HepG2 (cell line): Measurements from ENCODE around the gene MBTPS2. TPM values are rescaled to one million over a fixed set of nuclear protein-coding genes. Genes with fewer than 3 reads are reported as not detected.
A peak's percentile ranks its signal among the peaks of the same experiment; 100 is the strongest.

ENCODE experiments used
- ARNT ChIP-seq: fragments of 450-650 bp; IDR thresholded peaks from 2 replicates; pipeline ENCODE4 v1.6.1; 2017
- EEA1 ChIP-seq: sonication (generic); formaldehyde crosslinking; IDR thresholded peaks from 2 replicates; pipeline ENCODE4 v1.5.1; 2020; ENCODE audit warnings: mild to moderate bottlenecking, missing genetic modification reagents, borderline replicate concordance
- ELF1 ChIP-seq: sonication (generic); formaldehyde crosslinking; IDR thresholded peaks from 2 replicates; pipeline ENCODE4 v1.4.0; 2020; ENCODE audit warnings: missing genetic modification reagents
- GTF3A ChIP-seq: sonication (generic); formaldehyde crosslinking; conservative IDR thresholded peaks from 2 replicates; pipeline ENCODE4 v1.4.0; 2020; ENCODE audit warnings: mild to moderate bottlenecking, missing genetic modification reagents
- JUND ChIP-seq: sonication (generic); formaldehyde crosslinking; IDR thresholded peaks from 2 replicates; pipeline ENCODE4 v1.8.0; 2022; ENCODE audit warnings: mild to moderate bottlenecking, missing genetic modification reagents
- KLF15 ChIP-seq: sonication (generic); formaldehyde crosslinking; IDR thresholded peaks from 2 replicates; pipeline ENCODE4 v1.8.1; 2023; ENCODE audit warnings: borderline replicate concordance, mild to moderate bottlenecking, inconsistent platforms, missing genetic modification reagents, mixed read lengths
- KLF16 ChIP-seq, 2 experiments: sonication (generic) in 1 of 2; formaldehyde crosslinking in 1 of 2; IDR thresholded peaks; 2 replicates each; pipeline versions ENCODE4 v1.6.1 to v1.8.0; 2016 to 2023; ENCODE audit warnings: missing genetic modification reagents in 2 of 2, missing compliant biosample characterization in 1 of 2
- MATR3 ChIP-seq: sonication (generic); formaldehyde crosslinking; IDR thresholded peaks from 2 replicates; pipeline ENCODE4 v1.4.0; 2020; ENCODE audit warnings: missing genetic modification reagents
- NFKB2 ChIP-seq: sonication (generic); formaldehyde crosslinking; IDR thresholded peaks from 2 replicates; pipeline ENCODE4 v1.4.0; 2020; ENCODE audit warnings: missing genetic modification reagents, borderline replicate concordance
- NR2F6 ChIP-seq, 2 experiments: IDR thresholded peaks; 2 replicates each; pipeline ENCODE4 v1.6.1; 2016; ENCODE audit warnings: antibody characterized with exemption in 1 of 2, mild to moderate bottlenecking in 1 of 2
- PRMT3 ChIP-seq: sonication (generic); formaldehyde crosslinking; IDR thresholded peaks from 2 replicates; pipeline ENCODE4 v1.8.1; 2022; ENCODE audit warnings: low read depth, mild to moderate bottlenecking, moderate library complexity, missing genetic modification reagents, borderline replicate concordance
- REL ChIP-seq: sonication (generic); formaldehyde crosslinking; conservative IDR thresholded peaks from 2 replicates; pipeline ENCODE4 v1.8.0; 2022; ENCODE audit warnings: mild to moderate bottlenecking, missing genetic modification reagents, moderate library complexity
- SATB2 ChIP-seq: sonication (generic); formaldehyde crosslinking; IDR thresholded peaks from 2 replicates; pipeline ENCODE4 v1.5.0; 2020; ENCODE audit warnings: missing genetic modification reagents
- YY1 ChIP-seq: IDR thresholded peaks from 2 replicates; pipeline ENCODE4 v1.6.1; 2011; ENCODE audit warnings: low read length, low read depth, moderate library complexity, mild to moderate bottlenecking; ENCODE audit not compliant: insufficient read depth, insufficient replicate concordance
- ZFP37 ChIP-seq: sonication (generic); formaldehyde crosslinking; IDR thresholded peaks from 2 replicates; pipeline ENCODE4 v1.4.0; 2020; ENCODE audit warnings: missing genetic modification reagents, borderline replicate concordance
- ZNF230 ChIP-seq: sonication (generic); formaldehyde crosslinking; IDR thresholded peaks from 2 replicates; pipeline ENCODE4 v1.4.0; 2020; ENCODE audit warnings: mild to moderate bottlenecking, missing genetic modification reagents
- ZNF709 ChIP-seq: sonication (generic); formaldehyde crosslinking; IDR thresholded peaks from 2 replicates; pipeline ENCODE4 v1.5.0; 2020; ENCODE audit warnings: mild to moderate bottlenecking, missing genetic modification reagents
- ZNF713 ChIP-seq: sonication (generic); formaldehyde crosslinking; IDR thresholded peaks from 2 replicates; pipeline ENCODE4 v1.4.0; 2020; ENCODE audit warnings: mild to moderate bottlenecking, missing genetic modification reagents
- polyA plus RNA-seq, 8 experiments: library from polyadenylated mRNA; depleted of rRNA in 3 of 8; stranded (reverse) in 7 of 8; unstranded in 1 of 8; fragments of >200 nt; fragmentation: Illumina TruSeq in 4 of 8; extraction: Trizol in 4 of 8; gene quantifications; 2 replicates each; pipeline versions ENCODE4 v1.2.1 to v1.2.3, GENCODE V29; 2011 to 2016; ENCODE audit warnings: low read depth in 4 of 8, missing spikeins in 1 of 8, mixed read lengths in 1 of 8; ENCODE audit not compliant: insufficient read depth in 1 of 8
- total RNA-seq, 5 experiments: library from RNA; depleted of rRNA; stranded (reverse); fragments of >200 nt; fragmentation: Illumina TruSeq; extraction: Trizol; gene quantifications; 2 replicates each; pipeline ENCODE4 v1.2.3, GENCODE V29; 2016; ENCODE audit warnings: low read depth in 1 of 5
- TF ChIP-seq, protein P1 (sequence below): sonication (generic); formaldehyde crosslinking; IDR thresholded peaks from 2 replicates; pipeline ENCODE4 v1.5.1; 2020; ENCODE audit warnings: mild to moderate bottlenecking, missing genetic modification reagents
- TF ChIP-seq, protein P2 (sequence below): sonication (generic); formaldehyde crosslinking; IDR thresholded peaks from 2 replicates; pipeline ENCODE4 v1.8.0; 2022; ENCODE audit warnings: missing genetic modification reagents, mild to moderate bottlenecking, borderline replicate concordance
- TF ChIP-seq, protein P3 (sequence below): fragments of 450-650 bp; IDR thresholded peaks from 2 replicates; pipeline ENCODE4 v1.6.1; 2016
- TF ChIP-seq, protein P4 (sequence below): sonication (generic); formaldehyde crosslinking; IDR thresholded peaks from 2 replicates; pipeline ENCODE4 v1.8.0; 2022; ENCODE audit warnings: missing genetic modification reagents, low read depth, mild to moderate bottlenecking, borderline replicate concordance

Gene MBTPS2
- total and polyA plus RNA-seq, 2 of the 13 experiments (the other 11 are each of a cell fraction or from before 2014, with no cell fraction given), result 5.7 to 14.4 TPM

DNA sequence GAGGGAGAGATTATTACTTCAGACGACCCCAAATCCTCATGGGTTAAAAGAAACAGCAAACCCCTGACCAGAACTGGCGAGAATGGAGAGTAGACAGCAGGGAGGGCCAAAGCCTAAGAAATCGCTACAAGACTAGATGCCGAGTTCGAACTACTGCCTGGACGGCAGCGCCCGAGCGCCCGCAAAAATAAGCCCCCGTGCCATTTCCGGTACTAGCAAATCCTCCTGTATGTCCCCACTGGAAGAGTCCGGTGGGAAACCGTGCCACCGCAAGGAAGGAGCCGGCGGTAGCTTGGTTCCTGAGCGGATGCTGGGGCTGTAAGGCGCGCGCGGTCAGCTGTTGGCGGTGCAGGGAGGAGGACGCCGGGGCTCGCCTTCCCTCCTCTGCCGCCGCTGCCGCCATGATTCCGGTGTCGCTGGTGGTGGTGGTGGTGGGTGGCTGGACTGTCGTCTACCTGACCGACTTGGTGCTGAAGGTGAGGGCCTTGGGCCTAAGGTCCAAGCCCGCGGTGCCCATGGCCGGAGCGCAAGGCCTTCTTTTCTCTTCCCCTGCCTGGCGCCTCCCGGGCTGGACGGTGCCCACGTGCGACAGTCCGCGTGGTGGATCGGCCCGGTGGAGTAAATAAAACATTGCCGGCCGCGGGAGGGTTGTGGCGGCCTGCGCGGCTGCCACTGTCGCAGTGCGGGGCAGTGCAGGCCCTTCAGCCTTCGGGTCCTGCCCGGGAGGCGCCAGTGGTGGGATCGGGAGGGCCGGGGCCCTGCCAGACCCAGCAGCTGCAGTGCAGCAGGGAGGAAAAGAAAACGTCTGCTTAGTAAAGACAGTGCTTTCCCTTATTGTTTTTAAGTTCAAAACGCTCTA lies at the start of gene MBTPS2 (continued):
- TF ChIP-seq PRMT3 (CRISPR knock-in tag), result peak; percentile 62; the same call in 1 of the 2 replicates
- TF ChIP-seq, protein P1, sequence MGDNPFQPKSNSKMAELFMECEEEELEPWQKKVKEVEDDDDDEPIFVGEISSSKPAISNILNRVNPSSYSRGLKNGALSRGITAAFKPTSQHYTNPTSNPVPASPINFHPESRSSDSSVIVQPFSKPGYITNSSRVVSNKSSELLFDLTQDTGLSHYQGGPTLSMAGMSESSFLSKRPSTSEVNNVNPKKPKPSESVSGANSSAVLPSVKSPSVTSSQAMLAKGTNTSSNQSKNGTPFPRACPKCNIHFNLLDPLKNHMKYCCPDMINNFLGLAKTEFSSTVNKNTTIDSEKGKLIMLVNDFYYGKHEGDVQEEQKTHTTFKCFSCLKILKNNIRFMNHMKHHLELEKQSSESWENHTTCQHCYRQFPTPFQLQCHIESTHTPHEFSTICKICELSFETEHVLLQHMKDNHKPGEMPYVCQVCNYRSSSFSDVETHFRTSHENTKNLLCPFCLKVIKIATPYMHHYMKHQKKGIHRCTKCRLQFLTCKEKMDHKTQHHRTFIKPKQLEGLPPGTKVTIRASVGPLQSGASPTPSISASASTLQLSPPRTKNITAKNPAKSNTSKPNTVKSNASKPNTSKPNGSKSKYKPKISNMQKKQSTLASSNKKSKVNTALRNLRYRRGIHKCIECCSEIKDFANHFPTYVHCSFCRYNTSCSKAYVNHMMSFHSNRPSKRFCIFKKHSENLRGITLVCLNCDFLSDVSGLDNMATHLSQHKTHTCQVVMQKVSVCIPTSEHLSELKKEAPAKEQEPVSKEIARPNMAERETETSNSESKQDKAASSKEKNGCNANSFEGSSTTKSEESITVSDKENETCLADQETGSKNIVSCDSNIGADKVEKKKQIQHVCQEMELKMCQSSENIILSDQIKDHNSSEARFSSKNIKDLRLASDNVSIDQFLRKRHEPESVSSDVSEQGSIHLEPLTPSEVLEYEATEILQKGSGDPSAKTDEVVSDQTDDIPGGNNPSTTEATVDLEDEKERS (CRISPR knock-in tag), result peak; percentile 82; the same call in 1 of the 2 replicates
- TF ChIP-seq YY1, result peak; percentile 64
- no peak for TF ChIP-seq ZNF713 (CRISPR knock-in tag)
- TF ChIP-seq, protein P2, sequence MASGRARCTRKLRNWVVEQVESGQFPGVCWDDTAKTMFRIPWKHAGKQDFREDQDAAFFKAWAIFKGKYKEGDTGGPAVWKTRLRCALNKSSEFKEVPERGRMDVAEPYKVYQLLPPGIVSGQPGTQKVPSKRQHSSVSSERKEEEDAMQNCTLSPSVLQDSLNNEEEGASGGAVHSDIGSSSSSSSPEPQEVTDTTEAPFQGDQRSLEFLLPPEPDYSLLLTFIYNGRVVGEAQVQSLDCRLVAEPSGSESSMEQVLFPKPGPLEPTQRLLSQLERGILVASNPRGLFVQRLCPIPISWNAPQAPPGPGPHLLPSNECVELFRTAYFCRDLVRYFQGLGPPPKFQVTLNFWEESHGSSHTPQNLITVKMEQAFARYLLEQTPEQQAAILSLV, result no peak
- peak; percentile 46; the same call in 1 of the 2 replicates for TF ChIP-seq ZNF709 (CRISPR knock-in tag)
- TF ChIP-seq SATB2 (CRISPR knock-in tag), result no peak
- TF ChIP-seq, protein P3, sequence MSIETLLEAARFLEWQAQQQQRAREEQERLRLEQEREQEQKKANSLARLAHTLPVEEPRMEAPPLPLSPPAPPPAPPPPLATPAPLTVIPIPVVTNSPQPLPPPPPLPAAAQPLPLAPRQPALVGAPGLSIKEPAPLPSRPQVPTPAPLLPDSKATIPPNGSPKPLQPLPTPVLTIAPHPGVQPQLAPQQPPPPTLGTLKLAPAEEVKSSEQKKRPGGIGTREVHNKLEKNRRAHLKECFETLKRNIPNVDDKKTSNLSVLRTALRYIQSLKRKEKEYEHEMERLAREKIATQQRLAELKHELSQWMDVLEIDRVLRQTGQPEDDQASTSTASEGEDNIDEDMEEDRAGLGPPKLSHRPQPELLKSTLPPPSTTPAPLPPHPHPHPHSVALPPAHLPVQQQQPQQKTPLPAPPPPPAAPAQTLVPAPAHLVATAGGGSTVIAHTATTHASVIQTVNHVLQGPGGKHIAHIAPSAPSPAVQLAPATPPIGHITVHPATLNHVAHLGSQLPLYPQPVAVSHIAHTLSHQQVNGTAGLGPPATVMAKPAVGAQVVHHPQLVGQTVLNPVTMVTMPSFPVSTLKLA, result no peak
- TF ChIP-seq KLF16 (CRISPR knock-in tag; IDR thresholded peaks at IDR 0.05), result peak in 1 of 2 experiments; percentile 86; a peak in 2 of 4 replicates
- TF ChIP-seq JUND (CRISPR knock-in tag), result no peak
- TF ChIP-seq, protein P4, sequence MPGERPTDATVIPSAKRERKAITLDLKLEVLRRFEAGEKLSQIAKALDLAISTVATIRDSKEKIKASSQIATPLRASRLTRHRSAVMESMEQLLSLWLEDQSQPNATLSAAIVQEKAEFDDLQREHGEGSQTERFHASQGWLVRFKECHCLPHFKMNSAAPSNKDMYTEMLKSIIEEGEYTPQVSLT (CRISPR knock-in tag), result no peak
- TF ChIP-seq ZFP37 (CRISPR knock-in tag), result no peak
- no peak for TF ChIP-seq GTF3A (CRISPR knock-in tag)
- TF ChIP-seq ZNF230, result 0 out of 2 replicates have a peak, but pooled peaks have one; percentile 31
- TF ChIP-seq MATR3 (CRISPR knock-in tag), result no peak
- TF ChIP-seq KLF15 (CRISPR knock-in tag), result no peak
- peak; percentile 67; the same call in 1 of the 2 replicates for TF ChIP-seq NFKB2 (CRISPR knock-in tag)
- TF ChIP-seq EEA1, result peak; percentile 58; the same call in 1 of the 2 replicates
- peak; percentile 71 for TF ChIP-seq ELF1 (CRISPR knock-in tag)
- TF ChIP-seq REL (CRISPR knock-in tag), result no peak
- no peak for TF ChIP-seq ARNT
- no peak for TF ChIP-seq NR2F6 (IDR thresholded peaks at IDR 0.05)
- TF ChIP-seq NR2F6 (CRISPR knock-in tag; IDR thresholded peaks at IDR 0.05), result peak; percentile 44; the same call in 1 of the 2 replicates
